ENCODE results near the gene ADM2.

ADM2 gene

GRCh38 chr22:50467773-50468440, 13.4 kb upstream of the ADM2 start:
- no peak for FAIRE-seq

- FAIRE-seq, result no peak
Measured at GRCh38 chr22:50468626-50469025, 12.7 kb upstream of the ADM2 start.

- FAIRE-seq, result no peak
Measured at GRCh38 chr22:50469377-50470305, 11.7 kb upstream of the ADM2 start.

- FAIRE-seq, result no peak
Measured at GRCh38 chr22:50470491-50470890, 10.9 kb upstream of the ADM2 start.

GRCh38 chr22:50471197-50471847, 10.0 kb upstream of the ADM2 start:
- FAIRE-seq, result no peak

GRCh38 chr22:50471962-50472361, 9.4 kb upstream of the ADM2 start:
- FAIRE-seq, result no peak

- FAIRE-seq, result no peak
Measured at GRCh38 chr22:50473088-50473487, 8.3 kb upstream of the ADM2 start.

GRCh38 chr22:50473855-50474671, 7.3 kb upstream of the ADM2 start:
- no peak for FAIRE-seq

GRCh38 chr22:50474710-50475651, 6.4 kb upstream of the ADM2 start, which contains the start of gene SBF1:
Gene SBF1 (minus strand): TSS chr22:50475035. CDS start chr22:50474840, 195 bp downstream.
- FAIRE-seq, result no peak

- no peak for FAIRE-seq
Measured at GRCh38 chr22:50475652-50476002, 5.7 kb upstream of the ADM2 start.

- FAIRE-seq, result no peak
Measured at GRCh38 chr22:50476868-50477267, 4.5 kb upstream of the ADM2 start.

GRCh38 chr22:50477923-50478322, 3.4 kb upstream of the ADM2 start:
- no peak for FAIRE-seq

- no peak for FAIRE-seq
Measured at GRCh38 chr22:50479721-50480120, 1.6 kb upstream of the ADM2 start.

GRCh38 chr22:50481045-50481439, 301 bp upstream of the ADM2 start:
- no peak for FAIRE-seq

- FAIRE-seq, result no peak
Measured at GRCh38 chr22:50482107-50483074, 1.0 kb downstream of the ADM2 start.

- FAIRE-seq, result no peak
Measured at GRCh38 chr22:50483106-50483505, 1.8 kb downstream of the ADM2 start.

GRCh38 chr22:50483556-50483955, 2.2 kb downstream of the ADM2 start:
- FAIRE-seq, result no peak

- no peak for FAIRE-seq
Measured at GRCh38 chr22:50483977-50484853, 2.9 kb downstream of the ADM2 start.
